WTC11 (cell line): Measurements from ENCODE around the gene MED22. TPM values are rescaled to one million over a fixed set of nuclear protein-coding genes. Genes with fewer than 3 reads are reported as not detected.
"Not testable (repeated sequence)": the region's sequence is repeated elsewhere in the genome, so short reads cannot be mapped to it uniquely, and the experiment has no call there.

Experiments used
- ATAC-seq: fragments of 200-7000 bp; cut with Tn5 transposase; 2 replicates; pipeline ENCODE4 v1.10.0; 2021; ENCODE audit warnings: mild to moderate bottlenecking, moderate library complexity
- CTCF ChIA-PET: fragments of 300-600 bp; sonication (Branson Sonifier 250); formaldehyde crosslinking; loops from one replicate; lab custom pipeline; 2021; ENCODE audit warnings: antibody characterized with exemption; lab: Charles Lee
- POLR2A ChIA-PET: fragments of 350-600 bp; sonication (Branson Sonifier 250); formaldehyde crosslinking; loops from one replicate; lab custom pipeline; 2021; ENCODE audit warnings: antibody characterized with exemption; lab: Charles Lee
- DNase-seq: peaks from one replicate; pipeline ENCODE4 v3.0.0; 2021; ENCODE audit warnings: low spot score
- H3K27ac Mint-ChIP-seq: 2 replicates; pipeline ENCODE4 v1.8.0; 2021; ENCODE audit warnings: mixed read lengths
- H3K27me3 Mint-ChIP-seq: 2 replicates; pipeline ENCODE4 v1.8.0; 2021; ENCODE audit warnings: low read depth, mild to moderate bottlenecking, moderate library complexity, mixed read lengths
- H3K36me3 Mint-ChIP-seq: 2 replicates; pipeline ENCODE4 v1.8.0; 2021; ENCODE audit warnings: mixed read lengths
- H3K4me1 Mint-ChIP-seq: 2 replicates; pipeline ENCODE4 v1.8.0; 2022; ENCODE audit warnings: mixed read lengths
- H3K4me3 Mint-ChIP-seq: 2 replicates; pipeline ENCODE4 v1.8.0; 2021; ENCODE audit warnings: mild to moderate bottlenecking, moderate library complexity, mixed read lengths
- H3K9me3 Mint-ChIP-seq: 2 replicates; pipeline ENCODE4 v1.8.0; 2021; ENCODE audit warnings: mixed read lengths
- EMX1 ChIP-seq: fragments of 250-450 bp; sonication (Bioruptor Pico); IDR thresholded peaks from 2 replicates; pipeline ENCODE4 v1.8.0; 2021; ENCODE audit warnings: mild to moderate bottlenecking
- ERG ChIP-seq: fragments of 250-450 bp; sonication (Bioruptor Pico); IDR thresholded peaks from 2 replicates; pipeline ENCODE4 v1.8.0; 2021; ENCODE audit warnings: mild to moderate bottlenecking
- GRHL2 ChIP-seq: fragments of 250-450 bp; sonication (Bioruptor Pico); IDR thresholded peaks from 2 replicates; pipeline ENCODE4 v1.8.0; 2022; ENCODE audit warnings: mild to moderate bottlenecking, moderate library complexity; ENCODE audit not compliant: insufficient replicate concordance, severe bottlenecking
- NFATC4 ChIP-seq: fragments of 250-450 bp; sonication (Bioruptor Pico); IDR thresholded peaks from 2 replicates; pipeline ENCODE4 v1.9.0; 2021; ENCODE audit warnings: mild to moderate bottlenecking
- ZMAT4 ChIP-seq: fragments of 250-450 bp; sonication (Bioruptor Pico); IDR thresholded peaks from 2 replicates; pipeline ENCODE4 v1.9.0; 2021; ENCODE audit warnings: mild to moderate bottlenecking
- ZNF416 ChIP-seq: fragments of 250-450 bp; sonication (Bioruptor Pico); IDR thresholded peaks from 2 replicates; pipeline ENCODE4 v1.9.0; 2021; ENCODE audit warnings: mild to moderate bottlenecking, inconsistent platforms
- ZNF425 ChIP-seq: fragments of 250-450 bp; sonication (Bioruptor Pico); conservative IDR thresholded peaks from 2 replicates; pipeline ENCODE4 v1.9.0; 2021; ENCODE audit warnings: mild to moderate bottlenecking
- ZNF671 ChIP-seq: fragments of 250-450 bp; sonication (Bioruptor Pico); IDR thresholded peaks from 2 replicates; pipeline ENCODE4 v1.8.0; 2021; ENCODE audit warnings: mild to moderate bottlenecking
- total RNA-seq: library from RNA; stranded (reverse); gene quantifications from 3 replicates; pipeline ENCODE4 v1.2.3, GENCODE V29; 2021
- TF ChIP-seq, protein P1 (sequence below): fragments of 200-600 bp; IDR thresholded peaks from 2 replicates; pipeline ENCODE4 v1.8.0; 2022; ENCODE audit warnings: antibody characterized with exemption

The MED22 gene
- total RNA-seq, 1 experiment from 2014 or later, result 59.5 TPM

DNA sequence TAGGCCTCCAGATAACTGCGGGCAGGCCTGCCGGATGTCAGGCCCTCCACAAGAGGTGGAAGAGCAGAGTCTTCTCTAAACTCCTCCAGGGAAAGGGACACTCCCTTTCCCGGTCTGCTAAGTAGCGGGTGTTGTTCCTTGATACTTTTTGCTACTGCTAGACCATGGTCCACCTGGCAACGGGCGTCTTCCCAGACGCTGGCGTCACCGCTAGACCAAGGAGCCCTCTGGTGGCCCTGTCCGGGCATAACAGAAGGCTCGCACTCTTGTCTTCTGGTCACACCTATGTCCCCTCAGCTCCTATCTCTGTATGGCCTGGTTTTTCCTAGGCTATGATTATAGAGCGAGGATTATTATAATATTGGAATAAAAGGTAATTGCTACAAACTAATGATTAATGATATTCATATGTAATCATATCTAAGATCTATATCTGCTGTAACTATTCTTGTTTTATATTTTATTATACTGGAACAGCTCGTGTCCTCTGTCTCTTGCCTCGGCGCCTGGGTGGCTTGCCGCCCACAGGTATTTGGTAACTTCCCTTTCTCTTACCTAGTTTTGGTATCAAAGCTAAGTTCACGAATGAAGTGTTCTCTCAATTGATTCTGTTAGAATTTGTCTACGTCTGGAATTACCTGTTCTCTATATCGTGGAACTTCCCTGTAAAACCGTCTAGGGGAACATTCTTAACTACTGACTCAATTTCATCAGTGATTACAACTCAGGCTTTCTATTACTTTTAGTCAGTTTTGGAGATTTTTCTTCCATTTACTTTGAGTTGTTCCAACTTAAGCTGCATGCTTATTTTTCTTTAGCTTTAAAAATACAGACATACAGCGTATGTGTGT is 18.4 kb downstream of the MED22 start:
- TF ChIP-seq ERG (CRISPR knock-in tag) (0 out of 2 replicates have a peak, but pooled peaks have one; percentile 7), ZNF425 (CRISPR knock-in tag) (0 out of 2 replicates have a peak, but pooled peaks have one; percentile 26), NFATC4 (0 out of 2 replicates have a peak, but pooled peaks have one; percentile 18), ZNF416 (CRISPR knock-in tag) (0 out of 2 replicates have a peak, but pooled peaks have one; percentile 62), EMX1 (0 out of 2 replicates have a peak, but pooled peaks have one; percentile 71), ZNF671 (CRISPR knock-in tag) (0 out of 2 replicates have a peak, but pooled peaks have one; percentile 59)
- TF ChIP-seq, protein P1, sequence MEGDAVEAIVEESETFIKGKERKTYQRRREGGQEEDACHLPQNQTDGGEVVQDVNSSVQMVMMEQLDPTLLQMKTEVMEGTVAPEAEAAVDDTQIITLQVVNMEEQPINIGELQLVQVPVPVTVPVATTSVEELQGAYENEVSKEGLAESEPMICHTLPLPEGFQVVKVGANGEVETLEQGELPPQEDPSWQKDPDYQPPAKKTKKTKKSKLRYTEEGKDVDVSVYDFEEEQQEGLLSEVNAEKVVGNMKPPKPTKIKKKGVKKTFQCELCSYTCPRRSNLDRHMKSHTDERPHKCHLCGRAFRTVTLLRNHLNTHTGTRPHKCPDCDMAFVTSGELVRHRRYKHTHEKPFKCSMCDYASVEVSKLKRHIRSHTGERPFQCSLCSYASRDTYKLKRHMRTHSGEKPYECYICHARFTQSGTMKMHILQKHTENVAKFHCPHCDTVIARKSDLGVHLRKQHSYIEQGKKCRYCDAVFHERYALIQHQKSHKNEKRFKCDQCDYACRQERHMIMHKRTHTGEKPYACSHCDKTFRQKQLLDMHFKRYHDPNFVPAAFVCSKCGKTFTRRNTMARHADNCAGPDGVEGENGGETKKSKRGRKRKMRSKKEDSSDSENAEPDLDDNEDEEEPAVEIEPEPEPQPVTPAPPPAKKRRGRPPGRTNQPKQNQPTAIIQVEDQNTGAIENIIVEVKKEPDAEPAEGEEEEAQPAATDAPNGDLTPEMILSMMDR, result peak; percentile 65
- TF ChIP-seq, all 79 proteins: peak for 7; not testable (repeated sequence) for 72
- Mint-ChIP-seq H3K36me3 (peaks cover 38% of the 10 kb centered on the region), H3K9me3 (peaks cover 29% of the 10 kb centered on the region), H3K27ac (peak overlapping the region; percentile 90)
- ATAC-seq, H3K4me1 Mint-ChIP-seq, H3K27me3 Mint-ChIP-seq, H3K4me3 Mint-ChIP-seq: not testable (repeated sequence)
- ChIA-PET POLR2A (interaction anchor here (1.8 kb wide), 1 partner anchor 91 kb away, joined by 7 read pairs; no protein-coding TSS in a partner anchor), CTCF (interaction anchor here (0.5 to 4.0 kb wide), 10 partner anchors 9 to 430 kb away, joined by 3 to 97 read pairs (median 5); no protein-coding TSS in a partner anchor)
- peak; percentile 41 for DNase-seq

DNA sequence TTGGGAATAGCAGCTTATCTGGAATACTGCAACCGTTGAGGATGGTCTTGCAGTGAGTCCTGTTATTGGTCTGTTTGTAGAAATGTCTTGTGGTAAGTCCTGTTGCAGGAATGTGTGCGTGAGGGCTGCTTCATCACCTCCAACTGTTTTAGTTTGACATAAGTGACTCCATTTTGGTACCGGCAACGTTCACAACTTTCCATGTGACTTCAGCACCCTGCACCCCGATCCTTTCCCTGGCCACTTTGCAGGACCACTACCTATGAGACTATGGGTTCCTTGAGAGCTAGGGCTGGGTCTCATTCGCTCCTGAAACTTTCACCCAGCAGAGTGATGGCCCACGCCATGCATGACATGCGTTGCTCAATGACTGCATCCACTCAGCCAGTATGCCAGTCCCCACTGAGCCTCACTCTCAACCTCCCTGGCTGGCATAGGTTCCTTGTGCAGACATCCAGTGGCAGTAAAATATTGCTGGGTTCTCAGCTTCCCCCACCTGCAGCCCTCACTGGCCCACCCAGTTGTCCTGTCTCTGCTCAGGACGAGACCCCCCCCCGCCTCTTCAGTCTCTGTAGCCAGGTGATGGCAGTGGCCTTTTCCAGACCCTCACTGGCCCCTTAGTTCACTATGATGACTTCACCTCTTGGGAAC is 20.0 kb downstream of the MED22 start:
- Mint-ChIP-seq H3K9me3 (peaks cover 39% of the 10 kb centered on the region), H3K4me3 (no peak overlapping the region)

DNA sequence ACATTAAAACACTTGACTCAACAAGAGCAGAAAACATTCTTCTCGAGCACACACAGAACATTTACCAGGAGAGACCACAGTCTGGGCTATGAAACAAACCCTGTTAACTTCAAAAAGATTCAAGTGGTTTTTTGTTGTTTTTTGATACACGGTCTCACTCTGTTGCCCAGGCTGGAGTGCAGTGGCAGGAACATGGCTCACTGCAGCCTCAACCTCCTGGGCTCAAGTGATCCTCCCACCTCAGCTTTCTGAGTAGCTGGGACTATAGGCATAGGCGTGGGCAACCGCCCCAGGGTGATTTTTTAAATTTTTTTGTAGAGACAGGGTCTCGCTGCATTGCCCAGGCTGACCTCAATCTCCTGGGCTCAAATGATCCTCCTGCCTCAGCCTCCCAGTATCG is 20.9 kb downstream of the MED22 start:
- ATAC-seq, POLR2A ChIA-PET, H3K4me3 Mint-ChIP-seq, CTCF ChIA-PET, H3K27ac Mint-ChIP-seq, DNase-seq, H3K4me1 Mint-ChIP-seq: not testable (repeated sequence)
- Mint-ChIP-seq H3K9me3 (peaks cover 39% of the 10 kb centered on the region), H3K27me3 (peaks cover 18% of the 10 kb centered on the region), H3K36me3 (peaks cover 24% of the 10 kb centered on the region)

More for the DNA sequence above, 20.0 kb downstream of the MED22 start:
- peaks cover 18% of the 10 kb centered on the region for H3K27me3 Mint-ChIP-seq
- ATAC-seq, result no peak
- no peak overlapping the region for H3K27ac Mint-ChIP-seq
- no peak for DNase-seq
- ChIA-PET CTCF (interaction anchor here (4.0 kb wide), 1 partner anchor 140 kb away, joined by 97 read pairs; no protein-coding TSS in a partner anchor), POLR2A (no interaction called here)
- H3K36me3 Mint-ChIP-seq, result peaks cover 33% of the 10 kb centered on the region
- no peaks in the 10 kb centered on the region; the same call in 1 of the 2 replicates for H3K4me1 Mint-ChIP-seq
- TF ChIP-seq GRHL2 (CRISPR knock-in tag), result no peak
- TF ChIP-seq ZMAT4, result peak; percentile 10; the same call in 1 of the 2 replicates
- TF ChIP-seq, all 79 proteins: peak for 1
